Measurements from ENCODE around the gene ZMAT1.

The ZMAT1 gene

GRCh38 chrX:101925733-101926132 lies 6.1 kb downstream of the ZMAT1 start:
- H3K9ac ChIP-seq (ENCODE audit: low read depth in 1 of 2, low read length in 2 of 2) = no peak overlapping the region
- no peaks in the 10 kb centered on the region for H3K36me3 ChIP-seq (ENCODE audit: control insufficient read depth in 2 of 2, insufficient read depth in 2 of 2, low read length in 2 of 2)
- no peaks in the 10 kb centered on the region for H3K9me3 ChIP-seq (ENCODE audit: control insufficient read depth in 2 of 2, low read length in 2 of 2)
- no peak overlapping the region for H3K27ac ChIP-seq (ENCODE audit: low read depth in 2 of 2, low read length in 2 of 2)
- H3K4me3 ChIP-seq (ENCODE audit: low read length in 2 of 2) = no peak overlapping the region
- no peaks in the 10 kb centered on the region for H3K27me3 ChIP-seq (ENCODE audit: control insufficient read depth in 2 of 2, insufficient read depth in 2 of 2, low read length in 2 of 2)
- no peaks in the 10 kb centered on the region for H3K4me1 ChIP-seq (ENCODE audit: control insufficient read depth in 2 of 2, insufficient read depth in 2 of 2, low read length in 2 of 2)

- H3K4me1 ChIP-seq (ENCODE audit: control insufficient read depth in 2 of 2, insufficient read depth in 2 of 2, low read length in 2 of 2) = no peaks in the 10 kb centered on the region
- no peak overlapping the region for H3K27ac ChIP-seq (ENCODE audit: low read depth in 2 of 2, low read length in 2 of 2)
- no peak overlapping the region for H3K9ac ChIP-seq (ENCODE audit: low read depth in 1 of 2, low read length in 2 of 2)
- H3K36me3 ChIP-seq (ENCODE audit: control insufficient read depth in 2 of 2, insufficient read depth in 2 of 2, low read length in 2 of 2) = no peaks in the 10 kb centered on the region
- no peak overlapping the region for H3K4me3 ChIP-seq (ENCODE audit: low read length in 2 of 2)
- H3K9me3 ChIP-seq (ENCODE audit: control insufficient read depth in 2 of 2, low read length in 2 of 2) = no peaks in the 10 kb centered on the region
- H3K27me3 ChIP-seq (ENCODE audit: control insufficient read depth in 2 of 2, insufficient read depth in 2 of 2, low read length in 2 of 2) = no peaks in the 10 kb centered on the region
Observed at GRCh38 chrX:101918751-101919150, 13.1 kb downstream of the ZMAT1 start.

GRCh38 chrX:101906136-101906796 lies 25.6 kb downstream of the ZMAT1 start:
- no peaks in the 10 kb centered on the region for H3K36me3 ChIP-seq (ENCODE audit: control insufficient read depth in 2 of 2, insufficient read depth in 2 of 2, low read length in 2 of 2)
- no peak overlapping the region for H3K9ac ChIP-seq (ENCODE audit: low read depth in 1 of 2, low read length in 2 of 2)
- no peaks in the 10 kb centered on the region for H3K27me3 ChIP-seq (ENCODE audit: control insufficient read depth in 2 of 2, insufficient read depth in 2 of 2, low read length in 2 of 2)
- H3K27ac ChIP-seq (ENCODE audit: low read depth in 2 of 2, low read length in 2 of 2) = no peak overlapping the region
- H3K9me3 ChIP-seq (ENCODE audit: control insufficient read depth in 2 of 2, low read length in 2 of 2) = peaks cover 0 to 5% of the 10 kb centered on the region in 2 donors
- no peak overlapping the region for H3K4me3 ChIP-seq (ENCODE audit: low read length in 2 of 2)
- H3K4me1 ChIP-seq (ENCODE audit: control insufficient read depth in 2 of 2, insufficient read depth in 2 of 2, low read length in 2 of 2) = no peaks in the 10 kb centered on the region

DNA sequence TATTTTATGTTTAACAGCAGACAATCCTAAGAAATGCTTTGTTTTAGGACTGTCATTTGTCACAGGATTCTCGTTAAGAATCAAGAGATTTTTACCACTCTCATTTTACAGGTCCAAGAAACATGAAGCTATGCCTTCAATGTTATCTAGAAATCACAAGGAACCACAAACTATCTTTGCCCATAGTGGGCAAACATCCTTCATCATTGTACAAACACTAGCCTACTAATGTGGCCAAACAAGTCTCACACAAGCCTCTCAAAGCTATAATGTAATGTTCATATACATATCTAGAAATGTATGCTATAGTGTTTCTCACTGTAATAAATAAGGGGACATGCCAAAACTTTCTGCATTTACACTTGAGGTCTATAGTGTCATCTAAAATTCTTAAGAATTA lies 26.8 kb downstream of the ZMAT1 start:
- Histone ChIP-seq H3K9me3 (ENCODE audit: control insufficient read depth in 2 of 2, low read length in 2 of 2) (peaks cover 0 to 5% of the 10 kb centered on the region in 2 donors), H3K4me3 (ENCODE audit: low read length in 2 of 2) (no peak overlapping the region), H3K9ac (ENCODE audit: low read depth in 1 of 2, low read length in 2 of 2) (no peak overlapping the region), H3K27ac (ENCODE audit: low read depth in 2 of 2, low read length in 2 of 2) (no peak overlapping the region), H3K36me3 (ENCODE audit: control insufficient read depth in 2 of 2, insufficient read depth in 2 of 2, low read length in 2 of 2) (no peaks in the 10 kb centered on the region), H3K4me1 (ENCODE audit: control insufficient read depth in 2 of 2, insufficient read depth in 2 of 2, low read length in 2 of 2) (no peaks in the 10 kb centered on the region), H3K27me3 (ENCODE audit: control insufficient read depth in 2 of 2, insufficient read depth in 2 of 2, low read length in 2 of 2) (no peaks in the 10 kb centered on the region)
